Hepatocyte (in vitro differentiated cells): ENCODE measurements around the gene TBC1D25. TPM values are rescaled to one million over a fixed set of nuclear protein-coding genes. Genes with fewer than 3 reads are reported as not detected.
A peak's percentile ranks its signal among the peaks of the same experiment; 100 is the strongest.

Experiments used
- DNase-seq: peaks from one replicate; pipeline ENCODE4 v3.0.0-alpha.2; 2016; ENCODE audit warnings: low spot score
- H2AFZ ChIP-seq: fragments of 200-600 bp; sonication (generic); 2 replicates; pipeline ENCODE4 v1.6.0; 2016; ENCODE audit warnings: antibody characterized with exemption, mild to moderate bottlenecking
- H3K27ac ChIP-seq: fragments of 200-600 bp; sonication (generic); 2 replicates; pipeline ENCODE4 v1.5.1; 2016; ENCODE audit warnings: mild to moderate bottlenecking
- H3K27me3 ChIP-seq: fragments of 200-600 bp; sonication (generic); 2 replicates; pipeline ENCODE4 v1.6.1; 2016
- H3K36me3 ChIP-seq: fragments of 200-600 bp; sonication (generic); replicated peaks from 2 replicates; pipeline ENCODE4 v1.5.1; 2016; ENCODE audit warnings: low read depth; ENCODE audit not compliant: insufficient read depth
- H3K4me1 ChIP-seq: fragments of 200-600 bp; sonication (generic); 2 replicates; pipeline ENCODE4 v1.5.1; 2016; ENCODE audit warnings: mild to moderate bottlenecking, moderate library complexity; ENCODE audit not compliant: insufficient read depth
- H3K4me2 ChIP-seq: fragments of 200-600 bp; sonication (generic); 2 replicates; pipeline ENCODE4 v1.6.0; 2016
- H3K4me3 ChIP-seq: fragments of 200-600 bp; sonication (generic); 2 replicates; pipeline ENCODE4 v1.5.1; 2016; ENCODE audit warnings: mild to moderate bottlenecking
- H3K79me2 ChIP-seq: fragments of 200-600 bp; sonication (generic); 2 replicates; pipeline ENCODE4 v1.6.0; 2017; ENCODE audit warnings: mild to moderate bottlenecking
- H3K9me2 ChIP-seq: fragments of 200-600 bp; sonication (generic); replicated peaks from 2 replicates; pipeline ENCODE4 v1.6.0; 2017; ENCODE audit warnings: mild to moderate bottlenecking; ENCODE audit not compliant: insufficient read depth
- H3K9me3 ChIP-seq: fragments of 200-600 bp; sonication (generic); 2 replicates; pipeline ENCODE4 v1.5.1; 2016; ENCODE audit warnings: low read depth, mild to moderate bottlenecking
- H4K20me1 ChIP-seq: fragments of 200-600 bp; sonication (generic); 2 replicates; pipeline ENCODE4 v1.6.0; 2016; ENCODE audit warnings: mild to moderate bottlenecking; ENCODE audit not compliant: insufficient read depth, poor library complexity, severe bottlenecking
- CTCF ChIP-seq: fragments of 200-600 bp; sonication (generic); IDR thresholded peaks from 2 replicates; pipeline ENCODE4 v1.5.1; 2016; ENCODE audit warnings: antibody characterized with exemption, mild to moderate bottlenecking; ENCODE audit not compliant: poor library complexity
- EZH2 ChIP-seq: fragments of 200-600 bp; sonication (generic); IDR thresholded peaks from 2 replicates; pipeline ENCODE4 v1.6.1; 2016; ENCODE audit warnings: antibody characterized with exemption, mild to moderate bottlenecking, borderline replicate concordance
- EZH2phosphoT487 ChIP-seq: fragments of 200-600 bp; sonication (generic); IDR thresholded peaks from one replicate; pipeline ENCODE4 v1.6.1; 2018; ENCODE audit warnings: antibody characterized with exemption, mild to moderate bottlenecking, low read depth, moderate library complexity; ENCODE audit not compliant: unreplicated experiment, severe bottlenecking
- WGBS: methylation state at CpG from one replicate; pipeline ENCODE4 v1.1.6; 2016; ENCODE audit warnings: low lambda C conversion rate; ENCODE audit errors: missing lambda C conversion rate; 5-methylcytosine and 5-hydroxymethylcytosine counted together
- polyA plus RNA-seq: library from polyadenylated mRNA; unstranded; fragments of >200 nt; fragmentation: Nextera tagmentation; extraction: Ambion mirVana; gene quantifications from 2 replicates; pipeline ENCODE4 v1.2.1, GENCODE V29; 2016
- total RNA-seq: library from RNA; depleted of rRNA; stranded (reverse); fragments of >200 nt; gene quantifications from 2 replicates; pipeline ENCODE4 v1.2.3, GENCODE V29; 2014

The TBC1D25 gene
- total and polyA plus RNA-seq, 2 experiments from 2014 or later = 4.5 to 11.2 TPM

- H3K4me1 ChIP-seq = no peaks in the 10 kb centered on the region
- WGBS = 83% methylated on average over 1 of the region's 1 CpG
These were observed 41.1 kb downstream of the TBC1D25 start for GRCh38 chrX:48580662-48581061.

GRCh38 chrX:48584698-48585097, 45.2 kb downstream of the TBC1D25 start:
- no peaks in the 10 kb centered on the region for H3K79me2 ChIP-seq
- no peak overlapping the region for H2AFZ ChIP-seq
- no peaks in the 10 kb centered on the region for H3K9me2 ChIP-seq
- H4K20me1 ChIP-seq = no peaks in the 10 kb centered on the region
- TF ChIP-seq EZH2phosphoT487 (no peak), CTCF (no peak), EZH2 (no peak)
- H3K27ac ChIP-seq = no peak overlapping the region
- no peaks in the 10 kb centered on the region for H3K36me3 ChIP-seq
- no peaks in the 10 kb centered on the region for H3K9me3 ChIP-seq
- no peak overlapping the region for H3K4me3 ChIP-seq
- no peak for DNase-seq
- no peaks in the 10 kb centered on the region for H3K4me1 ChIP-seq
- no peaks in the 10 kb centered on the region for H3K27me3 ChIP-seq
- 45% methylated on average over 2 of the region's 2 CpGs for WGBS
- H3K4me2 ChIP-seq = no peak overlapping the region

More at GRCh38 chrX:48580662-48581061, 41.1 kb downstream of the TBC1D25 start:
- Histone ChIP-seq H3K4me2 (no peak overlapping the region), H3K79me2 (peaks cover 6% of the 10 kb centered on the region), H3K27ac (no peak overlapping the region), H4K20me1 (no peaks in the 10 kb centered on the region), H3K36me3 (peaks cover 4% of the 10 kb centered on the region), H3K9me2 (no peaks in the 10 kb centered on the region), H3K9me3 (no peaks in the 10 kb centered on the region), H3K27me3 (no peaks in the 10 kb centered on the region), H2AFZ (no peak overlapping the region), H3K4me3 (no peak overlapping the region)
- DNase-seq = no peak
- TF ChIP-seq EZH2 = no peak
- no peak for TF ChIP-seq EZH2phosphoT487
- TF ChIP-seq CTCF = no peak

- no peak for DNase-seq
- H3K27ac ChIP-seq = peak overlapping the region; percentile 71
These were observed 50.1 kb downstream of the TBC1D25 start for GRCh38 chrX:48589482-48590162.

More at GRCh38 chrX:48589482-48590162, 50.1 kb downstream of the TBC1D25 start:
- Histone ChIP-seq H3K27me3 (no peaks in the 10 kb centered on the region), H3K9me3 (no peaks in the 10 kb centered on the region), H3K4me3 (no peak overlapping the region), H3K9me2 (no peaks in the 10 kb centered on the region), H3K4me1 (no peaks in the 10 kb centered on the region), H4K20me1 (no peaks in the 10 kb centered on the region), H3K36me3 (no peaks in the 10 kb centered on the region), H3K79me2 (no peaks in the 10 kb centered on the region), H2AFZ (no peak overlapping the region), H3K4me2 (no peak overlapping the region)
- 76% methylated on average over 13 of the region's 13 CpGs for WGBS
- no peak for TF ChIP-seq EZH2
- TF ChIP-seq CTCF = no peak
- no peak for TF ChIP-seq EZH2phosphoT487
